Measurements from ENCODE around the gene EVI5.
"Not testable (repeated sequence)": the region's sequence is repeated elsewhere in the genome, so short reads cannot be mapped to it uniquely, and the experiment has no call there.

The EVI5 gene

DNA sequence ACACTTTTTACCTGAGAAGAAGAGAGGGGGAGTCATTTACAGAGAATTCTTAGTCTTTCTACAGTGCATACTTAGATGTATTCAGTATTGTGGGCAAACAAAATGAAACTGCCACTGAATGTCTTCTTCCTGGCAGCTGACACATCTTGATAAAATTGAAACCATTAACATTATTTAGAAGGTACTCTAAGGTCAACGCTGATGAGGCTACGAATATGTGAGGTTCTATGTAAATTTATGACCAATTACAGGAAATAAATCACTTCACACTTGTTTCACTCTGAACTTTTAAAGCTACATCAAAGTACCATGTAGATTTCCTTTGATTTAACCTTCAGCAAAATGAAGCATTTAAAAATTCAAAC is 246.9 kb downstream of the EVI5 start:
- Histone ChIP-seq H3K4me3 (no peak overlapping the region), H3K4me1 (peaks cover 15 to 32% (median 28%) of the 10 kb centered on the region in 10 experiments), H4K20me1 (no peaks in the 10 kb centered on the region), H3K9me3 (replicated peaks in 1 of 11) (peaks cover 8 to 19% (median 12%) of the 10 kb centered on the region in 11 experiments; a peak in 17 of 22 replicates), H3K4me2 (peak overlapping the region; percentile 6 to 71 (median 48); a peak in 18 of 22 replicates), H3K36me3 (peaks cover 0 to 38% (median 0%) of the 10 kb centered on the region in 11 experiments; a peak in 4 of 22 replicates), H3K27ac (peak overlapping the region in 1 of 11 experiments; percentile 25; a peak in 2 of 22 replicates), H3K9ac (no peak overlapping the region; a peak in 1 of 22 replicates), H3K27me3 (no peaks in the 10 kb centered on the region)
- TF ChIP-seq Cebpa-rat (IDR thresholded peaks at IDR 0.05), result no peak

DNA sequence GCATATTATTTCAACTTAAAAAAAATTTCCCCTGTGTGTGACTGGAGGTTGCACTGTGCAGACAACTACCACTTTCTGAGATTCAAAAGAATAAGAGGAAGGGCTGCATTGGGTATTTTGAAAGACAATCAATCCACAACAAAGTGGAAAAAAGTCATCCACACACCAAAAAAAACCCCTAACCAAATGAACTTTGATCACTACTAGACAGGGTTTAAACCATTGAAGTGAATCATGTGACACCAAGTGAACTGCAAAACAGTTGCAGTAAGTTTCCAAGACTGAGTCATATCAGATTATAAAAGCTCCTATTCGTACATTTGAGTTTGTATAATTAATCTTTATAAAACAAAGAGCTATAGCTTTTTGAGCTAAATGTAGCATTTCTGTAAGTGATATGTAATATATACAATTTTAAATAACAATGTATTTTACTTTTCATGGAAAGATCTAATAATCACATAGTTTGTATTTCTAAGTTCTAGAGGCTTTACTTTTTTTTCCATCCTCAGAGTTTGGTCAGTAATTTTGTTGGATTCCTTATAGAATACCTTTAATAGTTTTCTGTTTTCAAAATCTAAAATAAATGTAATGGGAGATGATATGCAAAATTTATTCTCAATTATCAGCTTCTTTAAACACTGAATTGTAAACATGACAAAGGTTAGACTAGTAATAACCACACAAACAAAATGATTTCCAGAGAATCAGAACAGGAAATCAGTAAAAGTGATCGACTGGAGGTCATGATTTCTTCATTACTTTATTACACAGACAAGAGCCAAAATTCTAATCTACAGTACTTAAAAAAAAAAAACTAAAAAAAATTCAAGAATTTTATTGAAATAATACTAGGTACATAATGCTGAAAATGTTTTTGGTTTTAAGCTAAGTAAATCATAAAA is 247.7 kb downstream of the EVI5 start:
- Histone ChIP-seq H3K27me3 (no peaks in the 10 kb centered on the region), H3K9me3 (replicated peaks in 1 of 11) (peaks cover 8 to 19% (median 12%) of the 10 kb centered on the region in 11 experiments; a peak in 17 of 22 replicates), H3K4me1 (peaks cover 15 to 32% (median 28%) of the 10 kb centered on the region in 10 experiments), H3K36me3 (peaks cover 0 to 30% (median 0%) of the 10 kb centered on the region in 11 experiments; a peak in 3 of 22 replicates), H3K4me2 (peak overlapping the region; percentile 33 to 71 (median 49); a peak in 18 of 22 replicates), H3K4me3 (no peak overlapping the region), H3K27ac (peak overlapping the region in 3 of 11 experiments; percentile 7 to 38 (median 11); a peak in 4 of 22 replicates), H4K20me1 (0 out of 22 replicates have a peak, but pooled peaks cover 0 to 1% (median 0%) of the 10 kb centered on the region in 11 experiments), H3K9ac (peak overlapping the region in 1 of 11 experiments; percentile 35; a peak in 1 of 22 replicates)
- TF ChIP-seq Cebpa-rat (IDR thresholded peaks at IDR 0.05), result no peak

DNA sequence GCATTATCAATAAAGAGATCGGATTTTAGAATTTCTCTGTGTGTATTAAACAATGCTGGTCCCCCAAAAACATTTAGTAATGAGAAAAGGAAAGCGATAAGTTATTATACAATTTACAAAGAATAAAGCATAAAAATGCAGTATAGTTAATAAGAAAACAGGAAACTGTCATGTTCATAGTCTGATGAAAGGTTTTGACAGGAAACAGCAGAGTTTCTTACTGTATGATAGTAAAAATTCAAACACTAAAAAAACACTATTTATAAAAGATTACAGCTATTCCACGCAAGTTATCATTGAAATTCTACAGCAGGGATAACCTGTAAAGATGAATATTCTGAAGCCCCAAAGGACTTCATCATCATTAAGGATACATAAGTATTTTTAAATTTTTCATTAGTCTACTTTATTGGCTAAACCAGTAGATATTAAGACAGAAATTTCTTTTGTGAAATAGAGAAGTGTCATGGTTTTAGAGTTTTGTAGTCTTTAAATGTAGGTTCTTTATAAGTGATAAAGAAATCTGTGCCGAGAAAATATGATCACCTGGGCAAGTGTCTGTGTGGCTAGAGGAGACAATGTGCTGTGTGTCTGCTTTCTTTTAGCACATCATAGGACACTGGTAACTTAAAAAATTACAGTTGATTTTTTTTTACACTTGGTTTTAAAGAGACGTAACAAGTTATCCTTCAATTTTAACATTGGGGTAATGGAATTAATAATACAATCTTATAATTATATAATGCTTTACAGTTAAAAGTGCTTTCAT is 248.5 kb downstream of the EVI5 start:
- peak overlapping the region in 4 of 11 experiments; percentile 2 to 38 (median 14); a peak in 5 of 22 replicates for H3K27ac ChIP-seq
- H3K36me3 ChIP-seq, result peaks cover 0 to 21% (median 0%) of the 10 kb centered on the region in 11 experiments; a peak in 2 of 22 replicates
- H4K20me1 ChIP-seq, result 0 out of 22 replicates have a peak, but pooled peaks cover 0 to 7% (median 0%) of the 10 kb centered on the region in 11 experiments
- H3K4me1 ChIP-seq, result peaks cover 15 to 32% (median 28%) of the 10 kb centered on the region in 10 experiments
- no peaks in the 10 kb centered on the region for H3K27me3 ChIP-seq
- H3K4me2 ChIP-seq, result peak overlapping the region; percentile 24 to 71 (median 44); a peak in 18 of 22 replicates
- peak overlapping the region in 2 of 11 experiments; percentile 21 to 35; a peak in 1 of 22 replicates for H3K9ac ChIP-seq
- no peak overlapping the region for H3K4me3 ChIP-seq
- H3K9me3 ChIP-seq (replicated peaks in 1 of 11), result peaks cover 8 to 19% (median 12%) of the 10 kb centered on the region in 11 experiments; a peak in 17 of 22 replicates
- TF ChIP-seq Cebpa-rat (IDR thresholded peaks at IDR 0.05), result no peak

DNA sequence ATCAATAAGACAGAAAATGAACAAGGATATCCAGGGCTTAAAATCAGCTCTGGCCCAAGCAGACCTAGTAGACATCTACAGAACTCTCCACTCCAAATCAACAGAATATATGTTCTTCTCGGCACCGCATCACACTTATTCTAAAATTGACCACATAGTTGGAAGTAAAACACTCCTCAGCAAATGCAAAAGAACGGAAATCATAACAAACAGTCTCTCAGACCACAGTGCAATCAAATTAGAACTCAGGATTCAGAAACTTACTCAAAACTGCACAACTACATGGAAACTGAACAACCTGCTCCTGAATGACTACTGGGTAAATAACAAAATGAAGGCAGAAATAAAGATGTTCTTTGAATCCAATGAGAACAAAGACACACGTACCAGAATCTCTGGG is 252.5 kb downstream of the EVI5 start:
- H3K9me3 ChIP-seq (replicated peaks in 1 of 11), result peaks cover 8 to 19% (median 12%) of the 10 kb centered on the region in 11 experiments; a peak in 17 of 22 replicates
- not testable (repeated sequence) for H3K27ac ChIP-seq, H3K4me2 ChIP-seq, H3K4me3 ChIP-seq, H3K27me3 ChIP-seq, H3K9ac ChIP-seq
- H4K20me1 ChIP-seq, result 0 out of 22 replicates have a peak, but pooled peaks cover 0 to 10% (median 0%) of the 10 kb centered on the region in 11 experiments
- H3K36me3 ChIP-seq, result peaks cover 0 to 27% (median 0%) of the 10 kb centered on the region in 11 experiments; a peak in 4 of 22 replicates
- H3K4me1 ChIP-seq, result peaks cover 7 to 17% (median 15%) of the 10 kb centered on the region in 10 experiments; a peak in 19 of 20 replicates

DNA sequence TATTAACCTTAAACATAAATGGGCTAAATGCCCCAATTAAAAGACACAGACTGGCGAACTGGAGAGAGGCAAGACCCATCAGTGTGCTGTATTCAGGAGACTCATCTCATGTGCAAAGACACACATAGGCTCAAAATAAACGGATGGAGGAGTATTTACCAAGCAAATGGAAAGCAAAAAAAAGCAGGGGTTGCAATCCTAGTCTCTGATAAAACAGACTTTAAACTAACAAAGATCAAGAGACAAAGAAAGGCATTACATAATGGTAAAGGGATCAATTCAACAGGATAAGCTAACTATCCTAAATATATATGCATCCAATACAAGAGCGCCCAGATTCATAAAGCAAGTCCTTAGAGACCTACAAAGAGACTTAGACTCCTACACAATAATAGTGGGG is 253.0 kb downstream of the EVI5 start:
- not testable (repeated sequence) for H3K4me3 ChIP-seq, H3K9ac ChIP-seq, H3K27me3 ChIP-seq, H3K27ac ChIP-seq, H3K4me2 ChIP-seq
- Histone ChIP-seq H4K20me1 (0 out of 22 replicates have a peak, but pooled peaks cover 0 to 10% (median 0%) of the 10 kb centered on the region in 11 experiments), H3K4me1 (peaks cover 5 to 12% (median 10%) of the 10 kb centered on the region in 10 experiments; a peak in 19 of 20 replicates), H3K9me3 (replicated peaks in 1 of 11) (peaks cover 8 to 19% (median 12%) of the 10 kb centered on the region in 11 experiments; a peak in 17 of 22 replicates), H3K36me3 (peaks cover 0 to 32% (median 0%) of the 10 kb centered on the region in 11 experiments; a peak in 4 of 22 replicates)

DNA sequence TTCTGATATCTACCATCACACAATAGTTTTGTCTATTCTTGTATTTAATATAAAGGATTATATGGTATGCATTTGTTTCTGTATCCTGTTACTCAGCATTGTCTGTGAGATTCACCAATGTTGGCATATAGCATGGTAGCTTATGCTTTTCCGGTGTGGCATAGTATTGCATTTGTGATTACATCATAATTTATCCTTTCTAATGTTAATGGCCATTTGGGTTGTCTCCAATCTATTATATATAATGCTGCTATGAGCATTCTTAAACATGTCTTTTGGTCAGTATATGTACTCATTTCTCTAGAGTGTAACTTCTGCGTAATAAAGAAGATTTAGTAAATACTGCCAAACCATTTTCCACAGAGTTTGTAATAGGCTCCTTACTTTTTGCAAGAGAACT is 257.2 kb downstream of the EVI5 start:
- no peak for TF ChIP-seq Cebpa-rat (IDR thresholded peaks at IDR 0.05)
- H4K20me1 ChIP-seq, result 0 out of 22 replicates have a peak, but pooled peaks cover 0 to 10% (median 0%) of the 10 kb centered on the region in 11 experiments
- H3K36me3 ChIP-seq, result peaks cover 0 to 38% (median 0%) of the 10 kb centered on the region in 11 experiments; a peak in 4 of 22 replicates
- H3K4me1 ChIP-seq, result no peaks in the 10 kb centered on the region
- H3K9ac ChIP-seq, result no peak overlapping the region
- no peaks in the 10 kb centered on the region for H3K27me3 ChIP-seq
- no peak overlapping the region for H3K4me3 ChIP-seq
- no peak overlapping the region for H3K27ac ChIP-seq
- no peak overlapping the region for H3K4me2 ChIP-seq
- no peaks in the 10 kb centered on the region for H3K9me3 ChIP-seq (replicated peaks in 1 of 11)

DNA sequence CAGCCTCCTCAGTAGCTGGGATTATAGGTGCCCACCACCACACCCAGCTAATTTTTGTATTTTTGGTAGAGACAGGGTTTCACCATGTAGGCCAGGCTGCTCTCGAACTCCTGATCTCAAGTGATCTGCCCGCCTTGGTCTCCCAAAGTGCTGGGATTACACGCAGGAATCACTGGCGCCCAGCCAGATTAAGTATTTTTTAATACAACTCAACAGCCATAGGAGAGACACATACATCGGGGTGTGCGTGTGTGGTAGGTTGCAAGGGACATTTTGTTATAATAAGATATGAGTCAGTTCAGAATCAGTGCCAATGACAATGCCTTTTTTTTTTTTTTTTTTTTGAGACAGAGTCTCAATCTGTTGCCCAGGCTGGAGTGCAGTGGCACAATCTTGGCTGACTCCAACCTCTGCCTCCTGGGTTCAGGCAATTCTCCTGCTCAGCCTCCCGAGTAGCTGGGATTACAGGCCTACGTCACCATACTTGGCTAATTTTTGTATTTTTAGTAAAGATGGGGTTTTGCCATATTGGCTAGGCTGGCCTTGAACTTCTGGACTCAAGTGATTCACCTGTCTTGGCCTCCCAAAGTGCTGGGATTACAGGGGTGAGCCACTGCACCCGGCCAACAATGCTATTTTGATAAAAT is 259.8 kb downstream of the EVI5 start:
- H3K36me3 ChIP-seq, result peaks cover 0 to 42% (median 0%) of the 10 kb centered on the region in 11 experiments; a peak in 5 of 22 replicates
- not testable (repeated sequence) for H3K4me3 ChIP-seq; H3K9me3 ChIP-seq (replicated peaks in 1 of 11); H3K4me2 ChIP-seq; H3K27ac ChIP-seq; H3K9ac ChIP-seq; H4K20me1 ChIP-seq; H3K4me1 ChIP-seq; H3K27me3 ChIP-seq

DNA sequence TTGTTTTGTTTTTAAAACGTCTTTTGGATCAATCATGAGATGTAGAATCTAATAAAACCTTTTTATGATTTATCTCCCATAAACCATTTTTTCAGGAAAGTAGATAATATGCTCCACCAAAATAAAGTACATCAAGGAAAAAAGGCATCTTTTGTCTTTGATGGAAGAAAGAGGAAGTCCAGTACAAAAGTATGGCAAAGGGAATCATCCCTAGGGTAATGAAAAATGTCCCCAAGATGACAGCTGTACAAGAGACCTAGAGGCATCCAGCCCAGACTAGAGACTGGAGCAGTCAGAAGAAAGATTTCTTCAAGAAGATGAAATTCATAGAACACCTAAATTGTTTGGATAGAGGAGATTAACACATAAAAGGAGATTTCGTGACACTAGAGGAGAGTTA is 265.9 kb downstream of the EVI5 start:
- no peak for TF ChIP-seq Cebpa-rat (IDR thresholded peaks at IDR 0.05)
- Histone ChIP-seq H3K27me3 (no peaks in the 10 kb centered on the region), H3K9me3 (replicated peaks in 1 of 11) (no peaks in the 10 kb centered on the region), H3K9ac (no peak overlapping the region), H3K4me2 (peak overlapping the region in 2 of 11 experiments; percentile 21 to 33; a peak in 2 of 22 replicates), H3K36me3 (peaks cover 0 to 45% (median 0%) of the 10 kb centered on the region in 11 experiments; a peak in 5 of 22 replicates), H4K20me1 (no peaks in the 10 kb centered on the region), H3K4me3 (no peak overlapping the region), H3K4me1 (peaks cover 0 to 12% (median 6%) of the 10 kb centered on the region in 10 experiments; a peak in 8 of 20 replicates), H3K27ac (no peak overlapping the region)

Measured in BLaER1 treated with 17β-estradiol and CSF1 and Interleukin-3, amounts not matched to agents 10 nM and 100 nM (cell line).